22Rv1 (cell line): ENCODE data around the gene XAF1.
"Not testable (repeated sequence)": the region's sequence is repeated elsewhere in the genome, so short reads cannot be mapped to it uniquely, and the experiment has no call there.

ENCODE experiments used
- H3K27ac ChIP-seq: fragments of 450-650 bp; 2 replicates; pipeline ENCODE4 v1.5.1; 2017
- CTCF ChIP-seq: fragments of 450-650 bp; IDR thresholded peaks from 2 replicates; pipeline ENCODE4 v1.5.1; 2017; ENCODE audit warnings: mild to moderate bottlenecking
- ZFX ChIP-seq: fragments of 450-650 bp; IDR thresholded peaks from 2 replicates; pipeline ENCODE4 v1.6.1; 2017; ENCODE audit warnings: antibody characterized with exemption, borderline replicate concordance

The XAF1 gene

GRCh38 chr17:6721744-6722143, 34.1 kb upstream of the XAF1 start:
- H3K27ac ChIP-seq, result no peak overlapping the region

GRCh38 chr17:6724009-6724408, 31.8 kb upstream of the XAF1 start:
- TF ChIP-seq ZFX, result no peak
- TF ChIP-seq CTCF, result no peak

More at GRCh38 chr17:6721744-6722143, 34.1 kb upstream of the XAF1 start:
- TF ChIP-seq CTCF (no peak), ZFX (no peak)

GRCh38 chr17:6729531-6729930, 26.3 kb upstream of the XAF1 start:
- no peak overlapping the region for H3K27ac ChIP-seq
- no peak for TF ChIP-seq CTCF
- TF ChIP-seq ZFX, result no peak

More at GRCh38 chr17:6724009-6724408, 31.8 kb upstream of the XAF1 start:
- H3K27ac ChIP-seq, result no peak overlapping the region

GRCh38 chr17:6746665-6747064, 9.2 kb upstream of the XAF1 start:
- not testable (repeated sequence) for H3K27ac ChIP-seq

- no peak overlapping the region for H3K27ac ChIP-seq
- TF ChIP-seq ZFX (no peak), CTCF (no peak)
These were observed 7.2 kb upstream of the XAF1 start for GRCh38 chr17:6748617-6749016.

GRCh38 chr17:6749519-6749918, 6.3 kb upstream of the XAF1 start:
- H3K27ac ChIP-seq, result no peak overlapping the region
- TF ChIP-seq CTCF (0 out of 2 replicates have a peak, but pooled peaks have one; percentile 6), ZFX (no peak)

- TF ChIP-seq CTCF (no peak), ZFX (no peak)
These were observed 3.6 kb upstream of the XAF1 start for GRCh38 chr17:6752068-6752909.

More at GRCh38 chr17:6752068-6752909, 3.6 kb upstream of the XAF1 start:
- H3K27ac ChIP-seq, result no peak overlapping the region
